NCI-H146 treated with DMSO at 0.1 percent for 48 hours (cell line): ENCODE measurements around the gene SIRT1.
A peak's percentile ranks its signal among the peaks of the same experiment; 100 is the strongest.
"Not testable (repeated sequence)": the region's sequence is repeated elsewhere in the genome, so short reads cannot be mapped to it uniquely, and the experiment has no call there.

Experiments used
- DNase-seq: peaks from one replicate; lab custom pipeline; 2025; ENCODE audit not compliant: unreplicated experiment; lab: John Stamatoyannopoulos, UW

Gene SIRT1

DNA sequence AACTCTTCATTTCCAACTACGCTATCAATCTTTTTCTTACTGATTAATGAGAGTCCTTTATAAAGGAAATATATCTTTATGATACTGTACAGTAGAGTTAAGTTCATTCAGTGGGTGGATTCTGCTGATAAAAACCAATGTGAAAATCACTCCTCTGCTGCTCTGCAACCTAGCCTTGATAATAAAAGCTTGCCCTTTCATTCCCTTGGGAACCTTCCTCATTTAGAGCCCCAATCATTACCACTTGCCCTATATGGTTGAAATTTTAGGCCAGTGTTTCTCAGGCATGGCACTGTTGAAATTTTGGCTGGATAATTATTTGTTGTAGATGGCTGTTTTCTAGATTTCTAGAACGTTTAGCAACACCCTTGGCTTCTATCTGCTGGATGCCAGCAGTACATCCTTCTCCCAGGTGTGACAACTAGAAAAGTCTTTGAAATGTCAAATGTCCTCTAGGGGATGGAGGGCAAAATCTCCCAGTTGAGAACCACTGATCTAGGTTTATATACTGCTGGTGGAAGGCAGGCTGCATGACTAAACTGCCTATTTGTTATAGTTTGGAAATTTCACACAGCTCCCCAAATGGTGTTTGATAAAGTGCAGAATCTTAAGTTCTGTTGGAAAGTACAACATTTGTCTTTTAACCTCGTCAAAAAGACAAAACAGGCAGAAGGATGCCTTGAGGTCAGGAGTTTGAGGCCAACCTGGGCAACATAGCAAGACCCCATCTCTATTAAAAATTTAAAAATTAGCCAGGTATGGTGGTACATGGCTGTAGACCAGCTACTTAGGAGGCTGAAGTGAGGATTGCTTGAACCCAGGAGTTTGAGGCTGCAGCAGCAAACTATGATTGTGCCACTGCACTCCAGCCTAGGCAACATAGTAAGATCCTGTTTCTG is 8.9 kb upstream of the SIRT1 start:
- DNase-seq, result no peak

DNA sequence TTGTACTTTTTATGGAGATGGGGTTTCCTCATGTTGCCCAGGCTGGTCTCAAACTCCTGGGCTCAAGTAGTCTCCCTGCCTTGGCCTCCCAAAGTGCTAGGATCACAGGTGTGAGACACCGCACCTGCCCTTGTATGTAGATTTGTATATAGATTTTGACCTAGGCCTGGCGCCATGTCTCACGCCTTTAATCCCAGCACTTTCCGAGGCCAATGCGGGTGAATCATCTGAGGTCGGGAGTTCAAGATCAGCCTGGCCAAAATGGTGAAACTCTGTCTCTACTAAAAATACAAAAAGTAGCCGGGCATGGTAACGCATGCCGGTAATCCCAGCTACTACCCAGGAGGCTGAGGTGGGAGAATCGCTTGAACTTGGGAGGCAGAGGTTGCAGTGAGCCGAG is 7.0 kb upstream of the SIRT1 start:
- not testable (repeated sequence) for DNase-seq

DNA sequence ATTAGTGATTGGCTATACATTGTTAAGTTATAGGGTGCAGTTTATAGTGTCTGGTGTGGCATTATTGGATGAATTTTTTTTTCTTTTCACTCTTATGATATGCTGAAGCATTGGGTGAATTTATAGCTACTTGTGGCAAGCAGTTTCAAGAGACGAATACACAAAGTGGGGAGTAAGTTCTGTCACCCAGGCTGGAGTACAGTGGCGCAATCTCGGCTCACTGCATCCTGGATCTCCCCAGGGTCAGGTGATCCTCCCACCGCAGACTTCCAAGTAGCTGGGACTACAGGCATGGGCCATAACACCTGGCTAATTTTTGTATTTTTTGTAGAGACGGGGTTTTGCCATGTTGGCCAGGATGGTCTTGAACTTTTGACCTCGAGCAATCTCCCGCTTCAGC is 6.3 kb upstream of the SIRT1 start:
- DNase-seq, result no peak

DNA sequence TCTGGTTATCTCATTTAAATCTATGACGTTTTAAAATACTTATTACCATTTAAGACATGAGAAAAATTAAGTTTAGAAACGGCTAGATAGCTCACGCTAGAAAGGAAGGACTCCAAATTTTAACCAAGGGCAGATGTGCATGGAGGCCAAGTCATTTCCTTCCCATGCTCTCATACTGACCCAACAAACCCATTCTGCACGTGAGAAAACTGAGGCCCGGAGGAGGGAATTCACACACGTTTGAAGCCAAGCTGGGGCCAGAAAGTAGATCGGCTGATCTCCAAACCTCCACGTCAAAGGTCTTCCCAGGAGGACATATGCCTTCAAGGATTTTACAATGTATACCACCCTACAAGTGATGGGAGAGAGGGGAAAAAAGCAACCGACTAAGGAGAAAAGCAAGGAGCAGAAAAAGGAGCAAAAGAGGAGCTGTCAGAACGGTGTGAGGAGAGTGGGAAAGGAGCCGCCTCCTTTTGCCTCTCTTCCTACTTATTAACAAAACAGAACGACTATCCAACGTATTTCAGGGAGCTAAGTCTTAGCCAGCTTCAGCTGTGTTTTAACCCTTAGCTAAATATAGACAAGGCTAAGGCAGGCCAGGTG is 645 bp upstream of the SIRT1 start:
- DNase-seq, result no peak

DNA sequence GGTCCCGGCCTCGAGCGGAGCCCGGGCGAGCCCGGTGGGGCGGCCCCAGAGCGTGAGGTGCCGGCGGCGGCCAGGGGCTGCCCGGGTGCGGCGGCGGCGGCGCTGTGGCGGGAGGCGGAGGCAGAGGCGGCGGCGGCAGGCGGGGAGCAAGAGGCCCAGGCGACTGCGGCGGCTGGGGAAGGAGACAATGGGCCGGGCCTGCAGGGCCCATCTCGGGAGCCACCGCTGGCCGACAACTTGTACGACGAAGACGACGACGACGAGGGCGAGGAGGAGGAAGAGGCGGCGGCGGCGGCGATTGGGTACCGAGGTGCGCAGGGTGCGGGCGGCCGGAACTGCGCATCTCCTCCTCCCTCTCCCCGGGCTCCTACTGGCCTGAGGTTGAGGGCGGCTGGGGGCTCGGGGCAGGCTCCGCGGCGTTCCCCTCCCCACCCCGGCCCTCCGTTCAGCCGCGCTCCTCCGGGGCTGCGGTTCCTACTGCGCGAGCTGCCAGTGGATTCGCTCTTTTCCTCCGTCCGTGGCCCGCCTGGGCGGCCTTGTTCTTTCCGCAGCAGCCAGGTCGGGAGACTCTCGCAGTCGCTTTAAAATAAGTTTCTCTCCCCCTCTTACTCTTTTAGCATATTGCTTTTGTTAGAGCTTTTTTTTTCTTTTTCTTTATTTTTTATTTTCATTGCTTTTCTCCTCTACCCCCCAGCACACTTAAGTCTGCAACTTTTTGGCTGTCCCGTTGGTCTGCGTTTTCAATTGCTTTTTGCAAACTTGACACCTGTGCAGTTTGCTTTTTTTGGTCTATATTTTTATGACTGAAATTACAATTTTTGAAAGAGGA is 600 bp downstream of the SIRT1 start:
- DNase-seq, result peak; percentile 66

DNA sequence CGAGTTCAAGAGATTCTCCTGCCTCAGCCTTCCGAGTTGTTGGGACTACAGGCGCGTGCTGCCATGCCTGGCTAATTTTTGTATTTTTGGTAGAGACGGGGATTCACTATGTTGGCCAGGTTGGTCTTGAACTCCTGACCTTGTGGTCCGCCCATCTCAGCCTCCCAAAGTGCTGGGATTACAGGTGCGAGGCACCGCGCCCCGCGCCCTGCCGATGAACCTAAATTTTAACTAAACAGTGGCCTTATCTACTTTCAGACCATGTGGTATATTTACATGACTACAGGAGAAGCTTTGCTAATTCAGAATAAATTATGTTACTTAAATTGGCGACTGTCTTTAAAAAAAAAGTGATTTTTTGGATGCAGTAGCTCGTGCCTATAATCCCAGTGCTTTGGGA is 9.2 kb downstream of the SIRT1 start:
- DNase-seq, result no peak

DNA sequence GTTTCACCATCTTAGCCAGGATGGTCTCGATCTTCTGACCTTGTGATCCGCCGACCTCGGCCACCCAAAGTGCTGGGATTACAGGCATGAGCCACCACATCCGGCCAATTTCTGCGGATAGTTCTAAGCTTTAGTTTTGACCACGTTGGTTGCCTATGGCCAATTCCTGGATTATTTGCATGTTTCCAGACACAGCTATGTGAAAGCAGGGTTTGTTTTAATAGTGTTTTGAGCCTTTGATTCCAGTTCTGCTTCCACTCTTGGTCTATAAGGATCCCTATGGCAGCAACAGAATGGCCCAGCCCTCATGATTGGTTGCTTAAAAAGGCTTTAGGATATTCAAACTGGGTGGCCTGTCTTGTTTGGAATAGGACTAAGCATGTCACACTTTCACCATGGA is 19.1 kb downstream of the SIRT1 start:
- no peak for DNase-seq

DNA sequence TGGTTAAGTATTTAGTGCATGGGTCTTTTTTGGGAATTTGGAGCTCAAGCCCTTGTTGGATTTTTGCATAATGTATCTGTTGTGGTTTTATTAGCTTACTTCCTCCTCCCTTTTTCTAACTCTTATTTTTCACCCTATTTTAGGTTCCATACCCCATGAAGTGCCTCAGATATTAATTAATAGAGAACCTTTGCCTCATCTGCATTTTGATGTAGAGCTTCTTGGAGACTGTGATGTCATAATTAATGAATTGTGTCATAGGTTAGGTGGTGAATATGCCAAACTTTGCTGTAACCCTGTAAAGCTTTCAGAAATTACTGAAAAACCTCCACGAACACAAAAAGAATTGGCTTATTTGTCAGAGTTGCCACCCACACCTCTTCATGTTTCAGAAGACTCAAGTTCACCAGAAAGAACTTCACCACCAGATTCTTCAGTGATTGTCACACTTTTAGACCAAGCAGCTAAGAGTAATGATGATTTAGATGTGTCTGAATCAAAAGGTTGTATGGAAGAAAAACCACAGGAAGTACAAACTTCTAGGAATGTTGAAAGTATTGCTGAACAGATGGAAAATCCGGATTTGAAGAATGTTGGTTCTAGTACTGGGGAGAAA is 28.0 kb downstream of the SIRT1 start:
- no peak for DNase-seq

DNA sequence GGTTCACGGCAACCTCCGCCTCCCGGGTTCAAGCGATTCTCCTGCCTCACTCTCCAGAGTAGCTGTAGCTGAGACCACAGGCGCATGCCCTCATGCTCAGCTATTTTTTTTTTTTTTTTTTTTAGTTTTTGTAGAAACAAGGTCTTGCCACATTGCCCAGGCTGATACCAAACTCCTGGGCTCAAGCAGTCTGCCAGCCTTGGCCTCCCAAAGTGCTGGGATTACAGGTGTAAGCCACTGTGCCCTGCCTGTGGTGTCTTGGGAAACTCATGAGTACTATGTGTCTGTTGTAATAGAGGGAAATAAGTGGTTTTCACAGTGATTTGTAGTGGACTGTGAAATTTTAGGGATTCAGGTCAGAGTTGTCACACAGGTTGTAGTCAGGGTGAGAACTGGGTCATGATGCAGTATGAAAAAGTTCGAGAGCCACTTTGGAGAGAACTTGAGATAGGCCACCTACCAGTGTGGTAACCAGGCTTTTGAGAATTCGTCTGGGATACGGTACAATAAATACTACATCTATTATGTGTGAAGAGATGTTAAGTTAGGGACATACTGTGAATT is 30.4 kb downstream of the SIRT1 start:
- DNase-seq, result no peak

DNA sequence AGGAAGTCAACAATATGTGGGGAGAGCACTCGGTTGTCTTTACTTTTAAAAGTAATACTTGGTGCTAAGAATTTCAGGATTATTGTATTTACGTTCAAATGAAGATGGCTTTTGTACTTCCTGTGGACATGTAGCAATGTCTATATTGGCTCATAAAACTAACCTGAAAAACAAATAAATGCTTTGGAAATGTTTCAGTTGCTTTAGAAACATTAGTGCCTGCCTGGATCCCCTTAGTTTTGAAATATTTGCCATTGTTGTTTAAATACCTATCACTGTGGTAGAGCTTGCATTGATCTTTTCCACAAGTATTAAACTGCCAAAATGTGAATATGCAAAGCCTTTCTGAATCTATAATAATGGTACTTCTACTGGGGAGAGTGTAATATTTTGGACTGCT is 32.7 kb downstream of the SIRT1 start:
- DNase-seq, result no peak

DNA sequence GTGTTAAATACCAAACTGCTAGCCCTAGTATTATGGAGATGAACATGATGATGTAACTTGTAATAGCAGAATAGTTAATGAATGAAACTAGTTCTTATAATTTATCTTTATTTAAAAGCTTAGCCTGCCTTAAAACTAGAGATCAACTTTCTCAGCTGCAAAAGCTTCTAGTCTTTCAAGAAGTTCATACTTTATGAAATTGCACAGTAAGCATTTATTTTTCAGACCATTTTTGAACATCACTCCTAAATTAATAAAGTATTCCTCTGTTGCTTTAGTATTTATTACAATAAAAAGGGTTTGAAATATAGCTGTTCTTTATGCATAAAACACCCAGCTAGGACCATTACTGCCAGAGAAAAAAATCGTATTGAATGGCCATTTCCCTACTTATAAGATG is 33.2 kb downstream of the SIRT1 start:
- no peak for DNase-seq

DNA sequence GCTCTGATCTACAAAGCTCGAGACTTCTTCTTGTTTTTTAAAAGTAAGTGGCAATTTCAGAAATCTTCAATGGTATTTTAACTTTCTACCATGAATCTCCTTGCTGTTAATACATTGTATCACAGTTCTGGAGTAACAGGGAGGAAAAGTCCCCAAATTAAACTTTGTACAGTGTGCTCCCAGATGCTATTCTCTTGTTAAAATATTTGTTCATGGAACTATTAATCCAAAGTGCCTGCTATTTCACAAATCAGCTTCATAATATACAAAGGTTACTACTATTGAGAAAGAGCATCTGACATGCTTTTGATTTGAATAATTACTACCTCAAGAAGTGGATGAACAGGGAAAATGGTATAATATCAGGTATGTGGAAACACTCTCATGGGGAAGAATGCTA is 36.6 kb downstream of the SIRT1 start:
- no peak for DNase-seq

DNA sequence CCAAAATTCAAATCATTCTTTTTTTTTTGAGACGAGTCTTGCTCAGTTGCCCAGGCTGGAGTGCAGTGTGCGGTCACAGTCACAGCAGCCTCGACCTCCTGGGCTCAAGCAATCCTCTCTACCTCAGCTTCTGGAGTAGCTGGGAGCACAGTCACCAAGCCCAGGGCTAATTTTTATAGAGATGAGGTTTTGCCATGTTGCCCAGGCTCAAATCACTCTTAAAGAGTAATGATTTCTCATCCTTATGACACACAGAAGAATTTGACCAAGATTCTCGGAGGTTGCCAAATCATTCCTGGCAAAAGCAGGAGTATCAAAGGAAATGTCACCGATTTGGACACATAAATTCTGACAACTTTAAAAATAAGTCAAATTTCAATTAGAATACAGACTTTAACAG is 39.1 kb downstream of the SIRT1 start:
- no peak for DNase-seq

DNA sequence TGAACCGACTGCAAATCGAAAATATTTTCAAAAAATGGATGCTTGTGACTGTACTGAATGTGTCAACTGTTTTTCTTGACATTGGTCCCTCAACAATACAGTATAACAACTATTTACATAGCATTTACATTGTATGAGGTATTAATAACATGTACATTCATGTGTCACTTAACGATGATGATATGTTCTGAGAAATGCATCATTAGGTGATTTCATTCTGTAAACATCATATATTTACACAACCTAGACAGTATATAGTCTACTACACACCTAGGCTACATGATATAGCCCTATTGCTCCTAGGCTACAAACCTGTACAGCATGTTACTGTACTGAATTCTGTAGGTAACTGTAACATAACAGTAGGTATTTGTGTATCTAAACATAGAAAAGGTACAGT is 39.7 kb downstream of the SIRT1 start:
- no peak for DNase-seq

DNA sequence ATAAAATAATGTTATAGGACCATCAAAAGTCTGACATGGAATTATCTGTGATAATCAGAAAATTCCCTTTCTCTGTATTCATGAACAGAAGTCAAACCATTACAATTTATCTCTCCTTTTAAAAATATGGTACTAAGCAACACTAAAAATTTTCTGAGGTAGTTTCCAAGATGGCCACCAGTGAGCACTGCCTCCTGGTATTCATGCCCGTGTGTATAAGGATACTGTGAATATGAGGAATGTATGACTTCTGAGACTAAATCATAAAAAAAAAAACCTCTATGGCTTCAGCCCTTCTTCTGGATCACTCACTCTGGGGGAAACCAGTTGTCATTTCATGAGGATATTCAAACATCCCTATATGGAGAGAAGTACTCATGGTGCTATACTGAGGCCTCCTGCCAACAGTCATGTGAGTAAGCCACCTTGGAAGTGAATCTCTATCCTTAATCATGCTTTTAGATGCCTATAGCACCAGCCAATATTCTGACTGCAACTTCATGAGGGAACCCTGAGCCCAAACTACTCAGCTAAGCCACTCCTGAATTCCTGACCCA is 41.1 kb downstream of the SIRT1 start:
- DNase-seq, result no peak

DNA sequence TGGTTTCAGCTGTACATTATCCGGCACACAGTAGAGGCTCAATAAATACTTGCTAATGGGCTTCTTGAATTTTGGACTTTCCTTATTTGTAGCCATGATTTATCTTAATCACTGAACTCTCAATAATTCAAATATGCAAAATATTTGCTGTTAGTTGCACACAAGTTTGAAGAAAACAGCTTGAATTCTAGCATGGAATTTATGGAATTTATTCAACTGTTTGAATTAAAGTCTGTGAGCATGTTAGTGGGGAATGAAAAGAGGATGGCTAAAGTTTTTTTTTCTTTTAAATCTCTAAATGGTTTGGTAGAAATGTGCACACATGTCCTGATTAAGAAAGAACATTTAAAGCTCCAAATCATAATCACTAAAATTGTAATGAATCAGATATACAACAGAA is 42.5 kb downstream of the SIRT1 start:
- no peak for DNase-seq

DNA sequence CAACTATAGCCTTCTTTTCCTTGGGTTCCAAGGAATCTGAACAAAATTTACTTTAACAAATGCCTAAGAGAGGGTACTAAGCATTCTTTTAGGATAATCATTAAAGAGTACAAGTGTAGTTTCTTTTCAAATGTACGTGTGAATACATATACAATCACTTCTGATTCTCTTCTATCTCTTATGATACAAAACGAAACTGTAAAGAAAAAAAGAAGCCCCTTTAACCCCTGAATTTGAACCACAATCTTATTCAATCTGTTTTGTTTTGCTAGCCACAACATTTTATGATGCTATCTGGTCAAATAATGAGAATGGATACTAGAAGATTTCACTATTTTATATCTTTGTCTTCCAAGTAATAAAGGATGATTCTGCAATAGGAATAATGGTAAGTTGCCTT is 48.7 kb downstream of the SIRT1 start:
- no peak for DNase-seq

DNA sequence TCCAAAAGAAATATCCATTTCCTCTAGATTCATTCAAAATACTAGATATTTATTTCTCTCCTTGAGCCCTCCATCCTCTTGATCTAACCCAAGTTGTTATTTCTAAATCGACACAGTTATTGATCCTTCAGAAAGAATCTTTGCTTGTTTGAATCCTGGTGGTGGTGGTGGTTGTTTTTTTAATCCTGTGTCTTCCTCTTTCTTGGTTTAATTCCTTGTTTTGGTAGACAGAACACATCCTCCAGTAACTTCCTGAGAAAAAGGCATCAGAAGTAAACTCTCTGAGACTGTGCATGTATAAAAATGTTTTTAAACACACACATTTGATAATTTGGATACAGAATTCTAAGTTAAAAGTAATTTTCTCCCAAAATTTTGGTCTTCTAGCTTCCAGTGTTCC is 49.9 kb downstream of the SIRT1 start:
- DNase-seq, result no peak

DNA sequence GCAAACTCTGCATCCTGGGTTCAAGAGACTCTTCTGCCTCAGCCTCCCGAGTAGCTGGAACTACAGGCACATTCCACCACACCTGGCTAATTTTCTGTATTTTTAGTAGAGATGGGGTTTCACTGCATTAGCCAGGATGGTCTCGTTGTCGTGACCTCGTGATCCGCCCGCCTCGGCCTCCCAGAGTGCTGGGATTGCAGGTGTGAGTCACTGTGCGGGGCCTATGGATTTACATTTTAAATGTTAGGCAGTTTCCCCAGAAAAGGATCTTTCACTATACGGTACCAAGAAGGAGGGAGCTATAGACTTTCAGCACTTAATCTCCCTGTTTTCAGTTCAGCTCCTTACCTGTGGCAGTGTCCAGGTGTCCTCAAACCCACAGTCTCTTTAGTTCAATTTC is 50.8 kb downstream of the SIRT1 start:
- DNase-seq, result no peak

DNA sequence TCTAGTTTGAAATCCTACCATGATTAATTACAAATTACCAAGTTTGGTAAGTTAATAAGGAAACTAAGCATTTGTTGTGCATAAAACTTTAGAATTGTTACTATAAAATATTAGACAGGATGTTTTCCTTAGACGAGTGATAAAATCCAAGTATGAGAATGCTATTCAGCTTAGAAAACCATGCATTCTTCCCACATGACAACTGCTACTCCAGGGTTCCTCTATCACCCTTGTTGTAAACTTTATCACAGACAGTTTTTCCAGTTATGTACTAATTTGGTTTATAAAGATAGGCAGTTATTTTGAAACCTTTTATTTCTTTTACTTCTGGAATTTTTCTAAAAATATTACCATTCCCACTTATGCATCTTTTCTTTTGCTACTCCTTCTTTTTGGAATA is 52.0 kb downstream of the SIRT1 start:
- no peak for DNase-seq

DNA sequence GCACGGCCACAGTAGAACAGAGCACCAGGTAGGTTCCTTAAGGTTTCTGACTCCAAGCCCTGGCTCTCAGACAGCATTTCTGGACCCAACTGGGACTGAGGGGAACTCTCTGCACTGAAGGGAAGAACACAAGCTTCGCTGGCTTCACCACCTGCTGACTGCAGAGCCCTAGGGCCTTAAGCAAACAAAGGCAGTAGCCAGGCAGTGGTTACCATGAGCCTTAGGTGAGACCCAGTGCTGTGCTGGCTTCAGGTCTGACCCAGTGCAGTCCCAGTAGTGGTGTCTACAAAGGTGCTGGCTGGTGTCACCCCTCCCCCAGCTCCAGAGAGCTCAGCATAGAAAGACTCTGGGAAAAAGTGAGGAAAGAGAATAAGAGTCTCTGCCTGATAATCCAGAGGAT is 59.5 kb downstream of the SIRT1 start:
- peak; percentile 6 for DNase-seq
